ENCODE data around the gene RGS9.

RGS9 gene

DNA sequence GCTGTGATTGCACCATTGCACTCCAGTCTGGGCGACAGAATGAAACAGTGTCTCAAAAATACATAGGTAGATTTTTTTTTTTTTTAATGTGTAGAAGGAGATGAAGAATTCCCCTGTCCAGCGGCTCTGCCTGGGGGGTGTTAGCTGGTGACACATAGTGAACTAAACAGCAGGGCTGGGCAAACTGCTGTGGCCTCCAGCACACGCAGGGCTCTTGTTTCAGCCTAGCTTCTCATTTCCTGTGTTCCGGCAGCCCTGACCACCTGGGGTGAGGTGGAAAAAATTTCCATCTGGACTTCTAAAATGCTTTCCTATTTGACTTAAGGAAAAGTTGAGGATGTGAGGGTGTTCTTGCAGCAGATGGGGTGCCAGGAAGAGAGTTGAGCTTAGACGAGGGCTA lies 33.3 kb upstream of the RGS9 start:
- TF ChIP-seq, protein P1, sequence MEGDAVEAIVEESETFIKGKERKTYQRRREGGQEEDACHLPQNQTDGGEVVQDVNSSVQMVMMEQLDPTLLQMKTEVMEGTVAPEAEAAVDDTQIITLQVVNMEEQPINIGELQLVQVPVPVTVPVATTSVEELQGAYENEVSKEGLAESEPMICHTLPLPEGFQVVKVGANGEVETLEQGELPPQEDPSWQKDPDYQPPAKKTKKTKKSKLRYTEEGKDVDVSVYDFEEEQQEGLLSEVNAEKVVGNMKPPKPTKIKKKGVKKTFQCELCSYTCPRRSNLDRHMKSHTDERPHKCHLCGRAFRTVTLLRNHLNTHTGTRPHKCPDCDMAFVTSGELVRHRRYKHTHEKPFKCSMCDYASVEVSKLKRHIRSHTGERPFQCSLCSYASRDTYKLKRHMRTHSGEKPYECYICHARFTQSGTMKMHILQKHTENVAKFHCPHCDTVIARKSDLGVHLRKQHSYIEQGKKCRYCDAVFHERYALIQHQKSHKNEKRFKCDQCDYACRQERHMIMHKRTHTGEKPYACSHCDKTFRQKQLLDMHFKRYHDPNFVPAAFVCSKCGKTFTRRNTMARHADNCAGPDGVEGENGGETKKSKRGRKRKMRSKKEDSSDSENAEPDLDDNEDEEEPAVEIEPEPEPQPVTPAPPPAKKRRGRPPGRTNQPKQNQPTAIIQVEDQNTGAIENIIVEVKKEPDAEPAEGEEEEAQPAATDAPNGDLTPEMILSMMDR (IDR thresholded peaks at IDR 0.05): no peak
- Histone ChIP-seq H2AFZ (no peak overlapping the region), H3K4me3 (ENCODE audit: low read depth, low read length) (no peak overlapping the region)

DNA sequence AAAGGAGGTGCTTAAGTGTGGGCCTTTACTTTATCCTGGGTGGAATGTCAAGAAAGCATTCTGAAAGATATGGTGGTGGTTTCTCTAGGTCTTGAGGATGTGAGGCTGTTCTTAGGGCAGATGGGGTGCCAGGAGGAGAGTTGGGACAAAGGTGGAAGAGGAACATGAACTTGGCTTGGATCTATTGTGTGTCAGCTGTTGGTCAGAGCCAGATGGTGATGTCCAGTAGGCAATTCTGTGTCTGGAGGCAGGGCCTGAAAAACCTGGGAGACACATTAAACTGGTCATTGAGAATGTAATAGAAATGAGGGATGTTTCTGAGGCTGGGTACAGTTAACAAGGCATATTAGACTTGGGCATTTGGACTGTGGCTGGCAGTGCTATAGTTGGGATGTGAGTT lies 32.6 kb upstream of the RGS9 start:
- TF ChIP-seq, protein P1 (IDR thresholded peaks at IDR 0.05): no peak
- Histone ChIP-seq H2AFZ (peak overlapping the region; percentile 33), H3K9me3 (ENCODE audit: control insufficient read depth, low read length) (no peaks in the 10 kb centered on the region), H3K9ac (no peak overlapping the region), H3K36me3 (ENCODE audit: control insufficient read depth, insufficient read depth, low read length) (no peaks in the 10 kb centered on the region), H3K79me2 (peaks cover 18% of the 10 kb centered on the region), H3K4me3 (ENCODE audit: low read depth, low read length) (no peak overlapping the region), H3K27ac (peak overlapping the region; percentile 94), H3K27me3 (ENCODE audit: control insufficient read depth, insufficient read depth, low read length) (no peaks in the 10 kb centered on the region), H3K4me1 (peaks cover 48% of the 10 kb centered on the region), H3K4me2 (ENCODE audit: low read length) (peak overlapping the region; percentile 13)

More for the DNA sequence above, 33.3 kb upstream of the RGS9 start:
- Histone ChIP-seq H3K27ac (peak overlapping the region; percentile 94), H3K9me3 (ENCODE audit: control insufficient read depth, low read length) (no peaks in the 10 kb centered on the region), H3K27me3 (ENCODE audit: control insufficient read depth, insufficient read depth, low read length) (no peaks in the 10 kb centered on the region), H3K36me3 (ENCODE audit: control insufficient read depth, insufficient read depth, low read length) (no peaks in the 10 kb centered on the region), H3K9ac (no peak overlapping the region), H3K4me1 (peaks cover 51% of the 10 kb centered on the region), H3K79me2 (peaks cover 18% of the 10 kb centered on the region), H3K4me2 (ENCODE audit: low read length) (no peak overlapping the region)

DNA sequence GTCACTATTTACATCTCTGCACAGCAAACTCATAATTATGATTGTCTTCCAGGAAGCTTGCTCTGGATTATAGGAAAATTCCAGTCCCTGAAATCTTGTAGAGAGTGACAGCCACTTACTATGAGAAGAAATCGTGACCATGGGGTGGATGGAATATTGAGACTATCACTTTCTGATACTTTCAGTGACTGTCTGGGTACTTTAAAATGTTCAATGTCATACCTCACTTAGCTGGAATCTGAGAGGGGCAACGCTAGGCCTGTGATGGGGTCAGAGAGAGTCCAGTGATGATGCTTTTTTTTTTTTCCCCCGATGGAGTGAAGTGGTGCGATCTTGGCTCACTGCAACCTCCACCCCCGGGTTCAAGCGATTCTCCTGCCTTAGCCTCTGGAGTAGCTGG lies 32.2 kb upstream of the RGS9 start:
- Histone ChIP-seq H3K4me2 (ENCODE audit: low read length) (no peak overlapping the region), H3K4me3 (ENCODE audit: low read depth, low read length) (no peak overlapping the region), H3K36me3 (ENCODE audit: control insufficient read depth, insufficient read depth, low read length) (no peaks in the 10 kb centered on the region), H2AFZ (peak overlapping the region; percentile 50), H3K27me3 (ENCODE audit: control insufficient read depth, insufficient read depth, low read length) (no peaks in the 10 kb centered on the region), H3K27ac (peak overlapping the region; percentile 94), H3K79me2 (peaks cover 18% of the 10 kb centered on the region), H3K9me3 (ENCODE audit: control insufficient read depth, low read length) (no peaks in the 10 kb centered on the region), H3K9ac (no peak overlapping the region), H3K4me1 (peaks cover 48% of the 10 kb centered on the region)
- TF ChIP-seq, protein P1 (IDR thresholded peaks at IDR 0.05): no peak

DNA sequence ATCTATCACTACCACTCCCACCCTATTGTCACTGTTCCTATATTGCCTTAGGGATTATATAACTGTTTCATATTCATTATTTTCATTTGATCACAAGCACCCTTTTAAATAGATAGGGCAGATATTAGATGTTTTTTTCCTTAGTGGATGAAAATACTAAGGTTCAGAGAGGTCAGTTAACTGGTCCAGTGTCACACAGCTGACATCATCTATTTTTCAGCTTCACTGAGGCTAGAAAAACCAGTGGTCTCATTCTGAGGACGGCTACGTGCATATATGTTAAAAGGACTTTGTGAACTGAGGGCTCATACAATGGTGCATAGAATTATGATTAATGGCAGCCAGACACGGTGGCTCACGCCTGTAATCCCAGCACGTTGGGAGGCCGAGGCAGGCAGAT lies 29.0 kb upstream of the RGS9 start:
- H3K79me2 ChIP-seq: no peaks in the 10 kb centered on the region

DNA sequence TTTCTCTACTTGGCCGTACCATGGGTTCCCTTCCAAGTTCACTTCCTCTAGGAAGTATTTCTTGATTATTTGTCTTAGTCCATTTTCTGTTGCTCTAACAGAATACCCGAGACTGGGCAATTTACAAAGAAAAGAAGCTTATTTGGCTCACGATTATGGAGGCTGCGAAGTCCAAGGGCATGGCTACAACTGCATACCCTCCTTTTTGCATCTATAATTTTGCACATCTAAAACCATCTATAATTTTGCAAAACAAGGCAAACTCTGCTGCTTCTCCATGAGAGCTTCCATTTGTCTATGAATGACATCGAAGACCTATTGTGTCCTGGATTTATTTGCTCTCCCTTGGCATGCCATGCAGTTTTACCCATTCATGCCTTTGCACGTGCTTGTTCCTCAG lies 27.6 kb upstream of the RGS9 start:
- Histone ChIP-seq H3K27me3 (ENCODE audit: control insufficient read depth, insufficient read depth, low read length) (no peaks in the 10 kb centered on the region), H3K9ac (no peak overlapping the region), H2AFZ (no peak overlapping the region), H3K4me1 (peaks cover 31% of the 10 kb centered on the region), H3K4me2 (ENCODE audit: low read length) (no peak overlapping the region), H3K4me3 (ENCODE audit: low read depth, low read length) (no peak overlapping the region), H3K27ac (no peak overlapping the region), H3K79me2 (no peaks in the 10 kb centered on the region), H3K9me3 (ENCODE audit: control insufficient read depth, low read length) (no peaks in the 10 kb centered on the region), H3K36me3 (ENCODE audit: control insufficient read depth, insufficient read depth, low read length) (no peaks in the 10 kb centered on the region)
- TF ChIP-seq, protein P1 (IDR thresholded peaks at IDR 0.05): no peak

More for the DNA sequence above, 29.0 kb upstream of the RGS9 start:
- Histone ChIP-seq H3K27me3 (ENCODE audit: control insufficient read depth, insufficient read depth, low read length) (no peaks in the 10 kb centered on the region), H3K36me3 (ENCODE audit: control insufficient read depth, insufficient read depth, low read length) (no peaks in the 10 kb centered on the region), H3K9ac (no peak overlapping the region), H2AFZ (no peak overlapping the region), H3K27ac (peak overlapping the region; percentile 94), H3K4me1 (peaks cover 43% of the 10 kb centered on the region), H3K4me2 (ENCODE audit: low read length) (no peak overlapping the region), H3K9me3 (ENCODE audit: control insufficient read depth, low read length) (no peaks in the 10 kb centered on the region), H3K4me3 (ENCODE audit: low read depth, low read length) (no peak overlapping the region)
- TF ChIP-seq, protein P1 (IDR thresholded peaks at IDR 0.05): no peak

Measured in parathyroid adenoma (tissue), 2 donors.